HFF-Myc (cell line): Measurements from ENCODE around the gene GCM1.

Experiments
- DNase-seq: peaks from one replicate; pipeline ENCODE4 v3.0.0-alpha.2; 2011; ENCODE audit warnings: low read depth; ENCODE audit errors: extremely low read depth
- H3K4me3 ChIP-seq: replicated peaks from 2 replicates; pipeline ENCODE4 v1.5.1; 2011; ENCODE audit warnings: low read depth, mild to moderate bottlenecking, control low read depth, low read length
- CTCF ChIP-seq: IDR thresholded peaks from 2 replicates; pipeline ENCODE4 v1.5.1; 2012; ENCODE audit warnings: mild to moderate bottlenecking, low read depth, low read length, control low read depth; ENCODE audit errors: missing control alignments

The GCM1 gene

GRCh38 chr6:53179961-53180651 lies 31.5 kb upstream of the GCM1 start:
- no peak for TF ChIP-seq CTCF
- no peak for DNase-seq
- H3K4me3 ChIP-seq = no peak overlapping the region

- no peak overlapping the region for H3K4me3 ChIP-seq
- no peak for TF ChIP-seq CTCF
- DNase-seq = no peak
These were observed 30.3 kb upstream of the GCM1 start for GRCh38 chr6:53178837-53179432.

GRCh38 chr6:53175027-53175426 lies 26.4 kb upstream of the GCM1 start:
- no peak for DNase-seq
- no peak for TF ChIP-seq CTCF
- H3K4me3 ChIP-seq = no peak overlapping the region

GRCh38 chr6:53172468-53172803 lies 23.8 kb upstream of the GCM1 start:
- H3K4me3 ChIP-seq = no peak overlapping the region
- DNase-seq = no peak
- no peak for TF ChIP-seq CTCF

- DNase-seq = peak; percentile 49
- peak; percentile 100 for TF ChIP-seq CTCF
- H3K4me3 ChIP-seq = no peak overlapping the region
These were observed 23.2 kb upstream of the GCM1 start for GRCh38 chr6:53171605-53172467.

- no peak overlapping the region for H3K4me3 ChIP-seq
- TF ChIP-seq CTCF = no peak
- DNase-seq = no peak
These were observed 20.1 kb upstream of the GCM1 start for GRCh38 chr6:53168516-53169267.
